Suprapubic skin (tissue), 3 donors: ENCODE data around the gene NSG2.

Source experiments
- CTCF ChIP-seq, 2 donors: fragments of 200-600 bp in 1 of 2; fragments of 450-650 bp in 1 of 2; sonication (generic) in 1 of 2; IDR thresholded peaks; one replicate each; pipeline ENCODE4 v1.5.1; 2016 to 2019; ENCODE audit warnings: antibody characterized with exemption in 2 of 2, mild to moderate bottlenecking in 1 of 2, moderate library complexity in 1 of 2
- POLR2A ChIP-seq, 2 donors: fragments of 450-650 bp; IDR thresholded peaks; one replicate each; pipeline ENCODE4 v1.6.1; 2017; ENCODE audit warnings: antibody characterized with exemption in 2 of 2, mild to moderate bottlenecking in 2 of 2, moderate library complexity in 2 of 2

GRCh38 chr5:174096619-174097018 lies 51.1 kb downstream of the NSG2 start:
- TF ChIP-seq CTCF (IDR thresholded peaks at IDR 0.05) (no peak), POLR2A (IDR thresholded peaks at IDR 0.05) (no peak)
